Measurements from ENCODE around the gene DSTN. TPM values are rescaled to one million over a fixed set of nuclear protein-coding genes. Genes with fewer than 3 reads are reported as not detected.

DSTN gene
- total and polyA plus RNA-seq, 9 of the 15 experiments (the other 6 are each of a cell fraction or from before 2014, with no cell fraction given): 25.7 to 88.3 (median 61.0) TPM

GRCh38 chr20:17525132-17525531 lies 44.7 kb upstream of the DSTN start (continued):
- TF ChIP-seq ZNF830 (CRISPR knock-in tag; IDR thresholded peaks at IDR 0.05) (no peak), C11orf30 (IDR thresholded peaks at IDR 0.05; ENCODE audit: low read depth) (peak; percentile 52; the same call in 1 of the 2 replicates), BMI1 (IDR thresholded peaks at IDR 0.05; ENCODE audit: low read length) (no peak), HMGXB4 (CRISPR knock-in tag; IDR thresholded peaks at IDR 0.05) (no peak), ZNF316 (IDR thresholded peaks at IDR 0.05) (peak; percentile 73), E2F8 (IDR thresholded peaks at IDR 0.05; ENCODE audit: low read depth, partially characterized antibody) (no peak), ZNF79 (CRISPR knock-in tag; IDR thresholded peaks at IDR 0.05; ENCODE audit: low read depth) (no peak), PRPF4 (IDR thresholded peaks at IDR 0.05; ENCODE audit: insufficient read depth, low read depth, low read length, poor library complexity, severe bottlenecking) (no peak), CBX3 (IDR thresholded peaks at IDR 0.05; ENCODE audit: borderline replicate concordance in 1 of 2, low read length in 2 of 2) (no peak), CAMTA2 (CRISPR knock-in tag; conservative IDR thresholded peaks at IDR 0.05) (no peak), ZMIZ1 (IDR thresholded peaks at IDR 0.05; ENCODE audit: low read depth in 2 of 2, low read length in 2 of 2) (no peak), SMAD1 (IDR thresholded peaks at IDR 0.05; ENCODE audit: low read depth, low read length, partially characterized antibody) (no peak), GTF2E2 (tag; IDR thresholded peaks at IDR 0.05) (no peak)
